GM21723 (cell line): ENCODE measurements around the gene KCNK2.

Experiments
- ATAC-seq: cut with Tn5 transposase; IDR thresholded peaks from one replicate; pipeline ENCODE4 v1.9.1; 2021; ENCODE audit warnings: mild to moderate bottlenecking, moderate library complexity; ENCODE audit not compliant: unreplicated experiment

Gene KCNK2, protein sequence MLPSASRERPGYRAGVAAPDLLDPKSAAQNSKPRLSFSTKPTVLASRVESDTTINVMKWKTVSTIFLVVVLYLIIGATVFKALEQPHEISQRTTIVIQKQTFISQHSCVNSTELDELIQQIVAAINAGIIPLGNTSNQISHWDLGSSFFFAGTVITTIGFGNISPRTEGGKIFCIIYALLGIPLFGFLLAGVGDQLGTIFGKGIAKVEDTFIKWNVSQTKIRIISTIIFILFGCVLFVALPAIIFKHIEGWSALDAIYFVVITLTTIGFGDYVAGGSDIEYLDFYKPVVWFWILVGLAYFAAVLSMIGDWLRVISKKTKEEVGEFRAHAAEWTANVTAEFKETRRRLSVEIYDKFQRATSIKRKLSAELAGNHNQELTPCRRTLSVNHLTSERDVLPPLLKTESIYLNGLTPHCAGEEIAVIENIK

DNA sequence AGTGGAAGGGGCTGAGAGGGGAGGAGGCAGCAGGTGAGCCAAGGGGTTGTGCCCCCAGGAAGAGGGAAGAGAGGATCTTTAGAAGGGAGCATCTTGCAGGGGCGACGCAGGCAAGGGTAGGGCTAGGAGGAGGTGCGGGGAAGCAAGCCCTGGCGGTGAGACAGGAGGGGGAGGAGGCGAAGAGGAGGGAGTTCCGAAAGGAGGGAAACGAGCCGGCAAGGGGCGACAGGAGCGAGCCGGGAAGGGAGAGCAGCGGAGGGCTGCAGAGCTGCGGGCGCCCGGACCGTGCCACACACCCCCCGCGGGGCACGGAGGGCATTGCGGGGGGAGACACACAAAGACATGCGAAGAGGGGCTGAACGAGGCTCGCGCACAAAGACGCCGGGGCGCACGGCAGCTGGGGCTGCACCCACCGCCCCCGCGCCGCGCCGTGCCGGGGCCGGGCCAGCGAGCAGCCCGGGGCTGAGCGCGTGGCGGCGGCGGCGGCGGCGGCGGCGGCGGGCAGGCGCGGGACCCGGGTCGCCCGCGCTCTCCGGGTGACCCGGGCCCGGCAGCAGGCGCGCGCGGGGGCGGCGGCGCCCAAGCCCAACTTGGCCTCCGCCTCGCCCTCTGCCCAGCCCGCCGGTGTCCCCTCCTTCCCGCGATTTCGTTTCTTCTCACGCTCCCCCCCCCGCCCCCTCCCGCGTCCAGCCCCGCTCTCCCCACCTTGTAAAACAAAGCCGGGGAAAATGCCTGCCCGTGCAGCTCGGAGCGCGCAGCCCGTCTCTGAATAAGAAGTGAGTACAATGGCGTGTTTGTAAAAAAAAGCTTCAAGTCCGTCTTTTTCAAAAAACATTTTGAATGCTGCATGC is at the start of gene KCNK2:
TSS of gene KCNK2 (plus strand) at position 206 of the 851 bp plus-strand sequence. CDS start 649 bp downstream, outside the sequence.
- no peak for ATAC-seq

DNA sequence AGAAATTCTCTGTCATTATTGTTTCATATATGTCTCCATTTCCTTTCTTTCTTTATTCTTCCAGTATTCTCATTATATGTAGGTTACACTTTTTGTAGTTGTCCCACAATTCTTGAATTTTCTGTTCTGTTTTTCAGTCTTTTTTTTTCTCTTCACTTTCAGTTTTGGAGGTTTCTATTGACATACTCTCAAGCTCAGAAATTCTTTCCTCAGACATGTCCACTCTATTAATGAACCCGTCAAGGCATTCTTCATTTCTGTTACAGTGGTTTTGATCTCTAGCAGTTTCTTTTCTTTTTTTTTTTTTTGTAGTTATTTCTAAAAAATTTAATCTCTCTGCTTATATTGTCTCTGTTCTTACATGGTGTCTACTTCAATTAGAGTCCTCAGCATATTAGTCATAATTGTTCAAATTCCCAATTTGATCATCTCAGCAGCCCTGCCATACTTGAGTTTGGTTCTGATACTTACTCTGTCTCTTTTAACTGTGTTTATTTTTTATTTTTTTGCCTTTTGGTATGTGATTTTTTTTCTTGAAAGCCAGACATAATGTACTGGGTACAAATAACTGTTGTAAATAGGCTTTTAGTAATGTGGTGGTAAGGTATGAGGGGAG is 49.5 kb upstream of the KCNK2 start:
- ATAC-seq, result no peak

DNA sequence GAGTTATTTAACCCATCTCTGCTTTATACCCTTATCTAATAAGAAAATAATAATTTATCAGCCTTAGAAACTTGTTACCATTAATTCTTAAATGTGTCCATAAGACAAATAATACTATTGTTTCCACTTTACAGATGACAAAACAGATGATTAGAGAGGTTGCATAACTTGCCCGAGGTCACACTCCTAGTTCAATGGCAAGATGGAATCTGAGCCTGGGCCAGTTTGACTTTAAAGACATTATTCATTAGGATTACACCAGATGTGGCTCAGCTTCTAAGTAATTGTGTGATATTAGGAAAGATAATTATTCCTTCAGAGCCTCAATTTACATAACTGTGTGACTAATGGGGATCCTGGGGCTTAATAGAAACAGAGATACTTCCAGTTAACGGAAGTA is 42.3 kb upstream of the KCNK2 start:
- ATAC-seq, result no peak

DNA sequence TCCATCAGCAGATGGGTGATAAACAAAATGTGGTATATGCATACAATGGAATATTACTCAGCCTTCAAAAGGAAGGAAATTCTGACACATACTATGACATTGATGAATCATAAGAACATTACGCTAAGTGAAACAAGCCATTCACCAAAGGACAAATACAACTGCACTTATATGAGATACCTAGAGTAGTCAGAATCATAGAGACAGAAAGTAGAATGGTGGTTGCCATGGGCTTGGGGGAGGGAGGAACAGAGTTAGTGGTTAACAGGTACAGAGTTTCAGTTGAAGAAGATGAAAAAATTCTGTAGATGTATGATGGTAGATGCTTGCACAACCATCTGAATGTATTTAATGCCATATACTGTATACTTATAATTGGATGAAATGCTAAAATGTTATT is 39.1 kb upstream of the KCNK2 start:
- ATAC-seq, result no peak

DNA sequence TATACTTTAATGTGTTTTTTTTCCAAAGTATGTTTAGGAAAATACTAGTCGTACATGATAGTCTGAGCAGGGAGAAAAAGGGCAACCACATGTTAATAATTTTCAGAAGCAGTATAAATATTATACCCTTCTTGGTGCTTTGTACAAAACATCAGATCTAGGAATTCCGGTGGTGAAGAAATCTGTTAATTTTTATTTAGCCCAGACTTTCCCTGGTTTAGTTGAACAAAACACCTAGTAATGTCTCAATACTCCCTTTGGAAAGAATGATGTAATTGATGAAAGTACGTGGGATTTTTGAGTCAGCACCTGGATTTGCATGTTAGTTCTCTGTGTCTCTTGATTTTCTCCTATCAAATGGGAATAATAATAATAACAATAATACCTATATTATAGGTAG is 38.4 kb upstream of the KCNK2 start:
- no peak for ATAC-seq

DNA sequence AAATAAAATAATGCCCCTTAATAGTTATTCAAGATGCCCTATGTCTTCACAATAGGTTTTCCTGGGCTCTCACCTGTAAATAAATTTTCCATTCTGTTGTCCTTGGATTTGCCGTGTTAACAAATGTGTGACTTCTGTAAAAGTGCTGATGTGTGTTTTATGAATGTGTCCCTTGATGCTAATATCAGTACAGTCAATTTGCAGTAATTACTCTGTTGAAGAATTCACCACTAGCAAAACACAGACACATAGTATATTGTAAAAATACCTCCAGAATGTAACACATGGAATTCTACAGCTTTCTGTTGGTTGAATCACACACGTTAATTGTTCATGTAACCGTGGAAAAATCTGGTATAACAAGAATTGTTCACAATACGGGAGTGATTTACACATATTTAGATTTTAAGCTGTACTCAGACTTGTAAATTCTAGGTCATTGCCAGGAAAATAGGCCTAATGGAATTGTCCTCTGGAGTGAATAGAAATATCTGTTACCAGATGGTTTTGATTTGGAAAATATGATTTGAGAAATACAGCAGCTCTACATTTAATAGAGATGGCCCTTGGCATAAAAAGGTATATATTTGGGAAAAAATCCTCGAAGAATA is 36.7 kb upstream of the KCNK2 start:
- no peak for ATAC-seq

DNA sequence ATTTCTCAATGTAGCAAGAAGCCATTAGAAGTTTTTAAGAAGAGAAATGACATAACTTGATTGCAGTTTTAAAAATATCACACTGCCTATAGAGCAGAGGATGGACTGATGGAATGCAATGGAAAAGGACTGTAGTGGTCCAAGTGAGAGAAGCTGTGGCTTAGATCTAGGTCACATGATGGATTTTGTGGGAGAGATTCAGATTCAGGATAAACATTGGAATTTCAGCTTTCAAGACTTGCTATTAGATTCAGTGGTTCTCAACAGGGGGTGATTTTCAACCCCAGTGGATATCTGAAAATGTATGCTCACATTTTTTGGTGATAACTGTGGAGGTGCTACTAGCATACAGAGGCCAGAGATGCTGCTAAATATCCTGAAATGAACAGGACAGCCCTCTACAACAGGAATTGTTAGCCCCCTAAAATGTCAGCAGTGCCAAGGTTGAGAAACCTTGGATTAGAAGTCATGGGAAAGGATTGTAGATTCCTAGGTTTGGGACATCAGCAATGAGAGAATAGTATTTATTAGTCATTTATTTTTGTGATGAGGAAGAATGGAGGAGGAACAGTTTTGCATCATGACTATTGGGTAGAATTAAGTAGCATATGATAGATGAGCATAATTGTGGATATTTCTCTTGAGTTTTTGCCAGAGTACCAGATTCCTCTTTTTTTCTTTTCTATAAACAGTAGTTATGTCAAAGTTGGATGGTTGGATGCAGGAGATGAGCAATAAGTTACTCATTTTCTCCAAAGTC is 30.1 kb upstream of the KCNK2 start:
- ATAC-seq, result no peak

DNA sequence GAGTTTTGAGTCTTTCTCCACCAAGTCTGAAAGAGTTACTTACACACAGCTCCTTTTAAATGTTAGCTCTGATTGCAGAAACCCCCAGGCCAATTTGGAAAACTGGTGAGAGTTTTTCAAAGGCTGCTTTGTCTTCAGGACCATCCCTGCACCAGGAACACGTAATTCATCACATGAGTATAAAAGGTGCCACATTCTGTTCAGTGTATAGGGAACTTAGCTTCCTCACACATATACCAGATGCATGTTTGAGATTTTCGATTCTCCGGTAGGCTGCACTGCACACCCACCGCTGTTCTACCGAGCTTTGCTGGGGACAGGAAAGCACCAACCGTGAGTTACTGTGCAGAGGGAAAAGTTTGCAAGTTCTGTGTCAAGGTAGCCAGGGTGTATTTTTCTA is 28.3 kb upstream of the KCNK2 start:
- ATAC-seq, result no peak

DNA sequence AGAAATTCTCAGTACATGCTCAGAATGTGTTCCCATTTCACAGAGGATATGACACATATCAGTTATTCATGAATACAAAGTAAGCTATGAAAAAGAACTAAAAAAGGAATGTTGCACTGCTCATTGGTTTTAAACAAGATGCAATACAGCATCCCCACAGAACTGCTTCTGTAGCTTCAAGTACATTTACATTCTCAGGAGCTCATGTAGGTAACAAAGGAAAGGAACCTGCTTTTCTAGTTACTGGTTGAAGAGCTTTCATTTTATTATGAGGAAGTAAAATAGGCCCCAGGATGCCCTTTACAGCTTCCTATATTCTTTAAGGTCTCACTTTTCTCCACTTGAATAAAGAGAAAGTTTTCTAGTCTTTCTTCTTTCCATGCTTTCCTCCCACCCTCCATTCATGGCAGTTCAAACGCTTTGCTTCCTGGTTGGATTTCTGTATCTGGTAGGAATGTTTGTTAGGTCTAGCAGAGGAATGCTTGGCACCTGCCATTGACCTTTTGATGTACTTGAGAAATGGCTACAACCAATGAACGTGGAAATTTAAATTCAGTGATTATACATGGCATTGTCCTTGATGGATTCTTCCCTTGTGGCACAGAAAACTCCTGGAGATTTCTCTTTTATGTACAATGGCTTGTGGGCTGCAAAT is 27.1 kb upstream of the KCNK2 start:
- no peak for ATAC-seq

DNA sequence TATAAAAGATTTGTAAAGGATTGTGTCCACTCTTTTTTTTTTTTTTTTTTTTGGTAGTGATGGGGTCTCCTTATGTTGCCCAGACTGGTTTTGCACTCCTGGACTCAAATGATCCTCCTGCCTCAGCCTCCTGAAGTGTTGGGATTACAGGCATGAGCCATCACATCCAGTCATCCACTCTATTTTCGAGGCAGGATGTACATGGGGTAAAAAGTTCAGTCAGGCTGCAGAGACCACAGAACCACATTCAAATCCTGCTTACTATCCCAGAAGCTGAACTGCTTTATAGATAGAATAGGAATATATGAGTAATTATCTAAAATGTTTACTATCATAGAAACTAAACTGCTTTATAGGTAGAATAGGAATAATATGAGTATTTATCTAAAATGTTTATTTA is 26.0 kb upstream of the KCNK2 start:
- ATAC-seq, result no peak

DNA sequence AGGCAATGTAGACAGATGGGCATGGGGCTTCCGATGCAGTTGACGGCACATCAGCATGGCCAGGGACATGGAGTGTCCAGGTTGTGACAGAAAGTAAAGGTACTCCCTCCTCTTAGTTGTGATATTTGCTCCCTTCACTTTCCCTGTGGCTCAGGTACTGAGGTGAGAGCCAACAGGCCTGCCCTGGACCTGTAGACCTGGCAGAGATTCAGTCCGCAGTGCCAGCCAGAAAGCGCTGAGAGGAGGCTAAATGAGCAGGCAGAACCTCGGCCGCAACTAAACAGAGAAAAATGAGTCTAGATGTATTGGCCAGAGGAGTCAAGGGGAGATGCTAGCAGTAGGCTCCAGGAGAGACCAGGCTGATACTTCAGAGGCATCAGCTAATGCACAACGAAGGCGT is 22.6 kb upstream of the KCNK2 start:
- no peak for ATAC-seq

DNA sequence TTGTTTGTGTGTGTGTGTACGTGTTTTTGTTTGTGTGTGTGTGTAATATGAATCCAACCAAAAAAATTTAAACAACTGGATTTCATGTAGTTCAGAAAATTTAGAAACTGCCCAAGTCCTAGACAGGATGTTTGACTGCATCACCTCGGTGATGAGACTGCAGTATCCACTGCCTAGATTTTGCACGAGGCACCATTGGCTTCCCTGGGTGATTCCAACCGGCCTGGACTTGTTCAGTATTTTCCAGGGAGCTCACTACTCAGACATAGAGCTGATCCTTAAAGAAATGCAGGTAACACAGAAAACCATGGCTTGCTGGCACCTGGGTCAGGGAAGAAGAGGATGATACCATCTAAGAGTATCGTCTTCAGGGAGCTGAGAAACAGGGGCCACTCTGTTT is 18.2 kb upstream of the KCNK2 start:
- no peak for ATAC-seq

DNA sequence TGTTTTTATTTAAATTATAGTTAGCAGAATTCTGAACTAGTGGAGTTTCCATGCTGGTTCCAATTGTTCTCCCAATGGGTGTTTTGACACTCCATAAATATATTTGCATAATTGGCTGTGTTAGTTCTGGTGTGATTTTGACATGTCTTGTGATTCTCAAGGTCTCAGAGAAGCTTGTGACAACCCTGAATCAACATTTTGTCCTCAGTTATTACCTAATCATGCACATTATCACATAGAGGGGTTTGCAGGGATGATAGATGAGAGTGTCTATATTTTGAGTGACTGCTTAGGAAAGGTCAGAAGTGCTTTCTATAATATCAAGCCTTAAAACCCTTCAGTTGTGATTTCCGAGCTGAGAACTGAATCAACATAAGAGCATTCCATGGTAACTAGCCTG is 11.5 kb upstream of the KCNK2 start:
- ATAC-seq, result no peak

DNA sequence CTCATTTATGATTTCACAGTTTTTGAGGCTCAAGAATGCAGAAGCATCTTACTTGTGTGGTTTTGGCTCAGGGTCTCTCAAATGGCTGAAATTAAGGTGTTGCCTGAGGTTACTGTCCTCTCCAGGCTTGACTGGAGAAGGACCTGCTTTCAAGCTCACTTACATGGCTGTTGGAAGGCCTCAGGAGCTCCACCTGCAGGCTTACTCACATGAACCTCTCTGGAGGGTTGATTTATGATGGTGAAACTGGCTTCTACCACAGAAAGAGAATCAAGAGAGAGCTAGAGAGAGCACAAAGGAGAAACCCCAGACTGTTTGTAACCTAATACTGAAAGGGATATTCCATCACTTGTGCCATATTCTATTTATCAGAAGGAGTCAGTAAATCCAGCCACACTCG is 6.2 kb upstream of the KCNK2 start:
- no peak for ATAC-seq

DNA sequence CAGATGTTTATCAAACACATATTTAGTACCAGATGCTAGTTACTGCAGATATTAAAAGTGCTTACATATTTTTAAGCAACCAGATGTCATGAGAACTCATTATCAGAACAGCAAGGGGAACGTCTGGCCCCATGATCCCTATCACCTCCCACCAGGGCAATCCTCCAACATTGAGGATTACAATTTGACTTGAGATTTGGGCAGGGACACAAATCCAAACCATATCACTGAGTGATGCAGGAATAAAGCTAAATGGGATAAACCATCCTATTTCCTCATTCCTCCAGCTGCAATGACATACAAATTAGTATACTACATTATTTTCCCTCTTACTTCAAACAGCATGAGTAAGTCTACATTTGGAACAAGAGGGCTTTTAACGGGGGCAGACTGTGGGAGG is 3.1 kb upstream of the KCNK2 start:
- no peak for ATAC-seq

DNA sequence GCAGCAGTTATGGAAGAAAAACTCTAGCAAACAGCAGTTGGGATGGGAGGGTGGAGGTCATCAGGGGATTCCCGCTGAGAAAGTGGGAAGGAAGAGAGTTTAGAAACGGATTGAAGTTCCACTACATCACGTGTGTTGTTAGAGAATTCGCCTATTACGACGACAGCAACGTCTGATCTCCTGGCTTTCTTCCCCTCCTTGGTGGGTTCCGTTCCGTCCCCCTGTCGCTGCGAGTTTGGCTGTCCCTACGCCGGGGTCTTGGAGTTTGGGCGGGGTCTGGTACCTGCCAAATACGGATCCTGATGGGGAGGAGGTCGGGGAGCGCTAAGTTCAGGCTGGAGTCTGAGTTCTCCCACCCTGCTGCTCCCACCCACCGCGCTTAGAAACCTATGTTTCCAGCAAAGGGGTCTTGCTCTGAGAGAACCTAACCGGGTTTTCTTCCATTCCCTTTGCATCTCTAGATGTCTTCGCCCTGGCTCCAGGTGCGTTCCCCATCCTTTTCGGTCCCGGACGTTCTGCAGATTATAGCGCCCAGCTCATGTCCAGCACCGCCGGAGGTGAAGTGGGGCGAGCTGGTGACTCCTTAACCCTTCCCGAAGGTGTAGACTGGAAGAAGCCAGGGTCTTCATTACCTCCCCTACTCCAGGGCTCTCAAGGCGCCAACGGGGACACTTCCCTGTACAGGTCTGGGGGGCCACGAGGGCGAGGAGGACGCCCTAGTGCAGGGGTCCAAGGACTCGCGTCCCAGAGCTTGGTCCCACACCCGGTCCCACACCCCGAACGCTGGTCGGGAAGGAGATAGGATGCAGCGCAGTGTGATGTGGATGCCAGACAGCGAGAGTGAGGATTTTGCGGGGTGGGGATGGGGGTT is 641 bp upstream of the KCNK2 start:
- ATAC-seq, result no peak

DNA sequence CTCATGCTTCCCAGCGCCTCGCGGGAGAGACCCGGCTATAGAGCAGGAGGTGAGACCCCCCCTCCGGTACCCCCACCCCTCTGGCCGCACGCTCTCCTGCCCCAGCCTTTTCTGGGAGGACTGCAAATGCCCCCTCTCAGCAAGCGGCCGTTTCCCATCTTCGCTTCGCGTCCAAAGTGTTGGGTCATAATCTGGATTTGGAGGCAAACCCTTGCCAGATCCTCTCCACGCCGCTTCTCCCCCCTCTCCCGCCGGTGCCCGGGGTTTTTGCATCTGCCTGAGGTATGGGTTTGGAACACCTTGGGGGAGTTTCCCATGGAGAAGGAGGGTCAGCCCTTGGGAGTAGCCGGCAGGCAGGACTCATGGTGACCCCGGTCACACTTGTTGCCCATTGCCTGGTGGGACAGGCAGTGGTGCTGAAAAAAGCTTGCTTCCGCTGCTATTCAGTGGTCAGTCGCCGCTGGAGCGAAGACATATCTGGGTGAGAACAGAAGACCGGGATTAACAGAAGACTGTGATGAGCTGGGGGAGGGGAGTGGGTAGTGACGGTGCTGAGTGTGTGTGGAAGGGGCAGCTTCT is 935 bp downstream of the KCNK2 start:
- no peak for ATAC-seq

DNA sequence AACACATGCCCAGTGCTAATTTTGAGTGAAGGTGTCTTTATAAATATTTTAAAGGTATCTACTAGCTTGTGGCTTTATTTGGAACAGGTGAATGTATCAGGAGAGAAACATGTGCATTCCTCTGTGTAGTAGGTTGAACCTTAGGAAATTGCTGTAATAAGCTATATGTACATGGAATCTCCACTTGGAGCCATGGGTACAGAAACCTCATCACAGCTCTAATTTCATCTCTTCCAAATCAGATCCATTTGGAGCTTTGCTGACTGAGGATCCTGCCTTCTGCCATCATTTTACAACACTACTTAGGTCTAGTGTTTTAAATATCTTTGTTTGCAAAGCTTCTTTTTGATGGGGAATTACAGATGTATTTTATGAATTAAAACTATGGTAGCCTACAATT is 2.1 kb downstream of the KCNK2 start:
- no peak for ATAC-seq

DNA sequence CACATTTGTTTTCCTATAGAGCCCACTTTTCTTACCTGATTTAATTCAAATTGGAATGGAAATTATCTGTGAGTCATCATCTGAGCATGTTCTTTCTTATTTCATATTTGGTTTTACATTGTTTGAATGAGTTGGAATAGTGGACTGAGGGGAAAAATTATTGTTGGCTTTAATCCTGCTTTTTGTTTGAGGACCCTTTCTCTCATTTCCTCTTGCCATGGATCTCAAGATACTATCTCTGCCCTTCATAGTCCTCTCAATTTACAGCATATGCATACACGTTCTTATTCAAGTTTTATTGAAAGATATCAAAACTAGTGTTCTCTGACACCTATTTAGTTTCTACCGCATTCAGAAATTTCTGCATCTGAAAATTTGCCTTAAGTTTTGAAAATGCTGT is 5.1 kb downstream of the KCNK2 start:
- ATAC-seq, result no peak
